Stimulated activated CD4-positive, alpha-beta T cell treated with anti-CD3 and anti-CD28 coated beads, TNF-alpha, amount 100 ng/mL, for 4 hours (primary cell): ENCODE results near the gene FYN.

Experiments used
- DNase-seq, 3 experiments: peaks; one replicate each; pipeline ENCODE4 v3.0.0-alpha.2; 2020; ENCODE audit warnings: low read depth in 3 of 3

Gene FYN

DNA sequence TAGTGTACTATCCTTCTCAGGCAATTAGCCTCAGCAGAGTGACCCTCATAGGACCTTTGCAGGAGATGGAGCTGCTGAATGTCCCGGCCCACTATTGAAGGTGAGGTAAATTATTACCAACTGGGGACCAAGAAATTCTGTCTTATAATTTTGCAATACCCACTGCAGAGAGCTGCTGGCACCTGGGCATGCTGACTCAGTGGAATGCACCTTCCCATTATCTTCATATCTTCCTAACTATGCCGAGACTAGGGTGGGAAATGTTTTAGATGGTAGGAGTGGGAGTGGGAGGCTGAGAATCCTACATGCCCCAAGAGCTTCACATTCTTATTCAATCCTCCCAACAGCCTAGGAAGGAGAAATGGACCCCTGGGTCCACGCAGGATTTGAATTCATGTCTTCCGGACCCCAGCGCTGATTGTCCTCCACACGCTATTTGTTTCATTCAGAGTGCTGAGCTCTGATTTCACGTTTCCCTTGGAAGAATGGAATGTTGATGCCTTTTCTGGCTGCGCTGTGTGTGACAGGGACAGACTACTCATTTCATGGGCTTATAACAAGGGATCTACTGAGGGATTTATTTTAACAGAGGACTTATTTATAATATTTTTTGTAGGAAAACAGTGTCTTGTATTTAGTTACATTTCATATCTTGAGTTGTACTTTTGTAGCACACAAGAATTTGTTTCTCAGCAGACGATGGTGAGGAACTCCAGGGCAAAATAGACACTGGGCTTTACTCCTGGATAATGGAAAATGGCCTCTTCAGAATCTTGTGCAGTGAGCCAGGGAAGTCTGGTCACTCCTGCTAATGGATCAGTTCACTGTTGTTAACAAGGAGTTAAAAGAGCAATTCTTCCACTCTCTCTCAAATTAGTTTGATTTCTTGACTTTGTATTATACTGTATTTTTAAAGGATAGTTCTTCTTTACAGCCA, 66.4 kb downstream of the FYN start:
- DNase-seq = no peak

DNA sequence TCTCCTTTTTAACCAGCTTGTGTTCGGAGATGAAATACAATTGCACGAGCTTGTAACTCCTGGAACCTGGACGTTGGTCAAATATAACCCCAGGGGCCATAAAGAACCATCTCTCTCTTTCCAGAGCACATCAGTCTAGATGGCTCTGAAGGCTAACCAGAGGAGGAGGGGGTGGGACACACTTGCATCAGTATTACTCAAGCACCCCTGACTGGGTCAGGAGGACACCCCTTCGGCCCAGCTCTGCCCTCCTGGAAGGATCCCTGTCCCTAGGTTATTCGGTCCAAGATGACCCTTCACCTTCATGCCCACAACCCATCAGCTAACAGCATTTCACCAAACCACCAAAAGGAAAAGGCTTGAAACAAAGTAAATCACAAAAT, 67.1 kb downstream of the FYN start:
- no peak for DNase-seq

DNA sequence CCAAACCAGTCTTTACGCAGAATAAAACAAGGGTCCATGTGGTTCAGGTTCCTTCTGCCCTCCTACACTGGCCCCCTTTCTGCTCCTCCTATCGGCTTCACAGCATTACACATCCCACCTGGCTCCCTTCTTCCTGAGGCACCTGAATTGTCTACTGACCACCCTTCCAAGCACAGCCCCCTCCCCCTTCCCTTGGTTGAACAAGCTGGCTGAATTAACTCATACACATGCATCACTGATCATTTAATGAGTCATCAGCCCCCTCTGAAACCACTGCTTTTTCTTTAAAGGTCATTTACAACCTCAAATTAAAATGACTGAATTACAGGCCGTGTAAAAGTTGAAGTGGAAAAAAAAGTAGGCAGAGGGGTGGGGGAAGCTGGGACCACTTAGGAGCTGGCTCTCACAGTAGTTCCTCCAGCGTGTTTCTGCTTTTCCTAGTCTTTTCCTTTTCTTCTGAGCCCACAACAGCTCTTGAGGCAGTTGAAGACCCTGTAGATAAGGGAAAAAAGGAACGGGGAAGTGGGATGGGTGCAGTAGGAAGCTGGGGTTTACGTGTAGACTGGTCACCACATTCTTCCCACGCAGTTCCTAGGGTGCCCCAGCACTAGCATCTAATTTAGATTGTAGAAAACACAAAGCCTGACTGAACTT, 67.6 kb downstream of the FYN start:
- DNase-seq = peak in 1 of 3 experiments; percentile 34

DNA sequence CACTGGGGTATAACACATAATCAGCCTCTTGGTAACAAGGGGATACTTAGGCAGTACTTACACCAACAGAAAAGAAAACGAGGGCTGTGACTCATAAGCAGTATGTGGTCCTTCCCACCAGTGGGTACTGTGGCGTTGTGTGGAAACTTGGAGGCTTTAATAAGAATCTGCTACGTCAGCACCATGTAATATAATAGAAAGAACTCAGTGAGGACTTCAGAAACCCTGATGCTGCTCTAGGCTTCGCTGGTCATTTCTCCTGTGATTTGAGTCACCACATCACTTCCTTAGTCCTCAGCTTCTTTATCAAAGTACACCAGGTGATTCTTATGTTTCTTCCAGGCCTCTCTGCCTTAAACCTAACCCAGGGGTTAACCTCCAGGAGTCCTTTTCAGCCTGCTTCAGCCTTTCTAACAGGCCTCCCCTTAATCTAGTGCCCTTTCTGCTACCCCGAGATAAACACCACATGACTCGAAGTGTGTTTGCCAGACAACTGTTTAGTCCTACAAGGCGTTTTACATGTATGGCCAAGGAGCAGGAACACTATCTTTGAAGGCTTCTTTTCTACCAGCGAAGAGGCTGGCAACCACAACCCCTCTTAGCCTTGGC, 68.5 kb downstream of the FYN start:
- peak in 2 of 3 experiments; percentile 37 to 52 for DNase-seq

DNA sequence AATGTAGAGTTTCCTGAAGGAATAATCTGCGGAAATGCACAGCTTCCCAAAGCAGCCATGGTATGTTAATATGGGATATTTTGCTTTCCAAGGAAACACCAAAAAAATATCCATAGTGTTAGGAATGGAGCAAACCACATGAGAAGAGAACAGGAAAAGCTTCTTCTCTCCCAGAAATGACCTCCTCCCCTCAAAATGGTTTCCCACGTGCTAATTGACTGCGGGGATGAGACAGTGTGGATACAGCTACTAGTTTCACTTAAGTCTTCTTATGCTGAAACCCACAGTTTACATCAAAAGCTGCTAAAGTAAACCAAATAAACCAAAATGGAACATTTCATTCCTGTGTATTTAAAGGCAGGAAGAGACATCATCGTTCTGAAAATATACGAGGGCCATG, 69.4 kb downstream of the FYN start:
- DNase-seq = no peak

DNA sequence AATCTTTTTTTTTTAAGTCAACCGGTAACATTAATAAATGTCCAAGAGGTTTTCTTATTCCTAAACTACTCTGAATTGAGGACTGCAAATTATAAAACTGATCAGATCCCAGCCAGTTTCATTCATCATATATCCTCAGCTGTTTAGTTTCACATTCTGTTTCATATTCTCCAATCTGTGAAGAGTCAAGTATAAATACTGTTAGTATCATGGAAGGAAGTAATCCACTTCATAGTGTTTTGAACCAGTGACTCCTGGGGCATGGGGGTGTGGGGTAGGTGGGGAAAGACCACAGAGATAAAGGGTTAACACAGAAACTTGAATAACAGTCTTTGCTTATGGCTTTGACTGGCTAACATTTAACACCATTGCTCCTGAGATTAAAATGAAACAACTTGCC, 69.9 kb downstream of the FYN start:
- DNase-seq = no peak

DNA sequence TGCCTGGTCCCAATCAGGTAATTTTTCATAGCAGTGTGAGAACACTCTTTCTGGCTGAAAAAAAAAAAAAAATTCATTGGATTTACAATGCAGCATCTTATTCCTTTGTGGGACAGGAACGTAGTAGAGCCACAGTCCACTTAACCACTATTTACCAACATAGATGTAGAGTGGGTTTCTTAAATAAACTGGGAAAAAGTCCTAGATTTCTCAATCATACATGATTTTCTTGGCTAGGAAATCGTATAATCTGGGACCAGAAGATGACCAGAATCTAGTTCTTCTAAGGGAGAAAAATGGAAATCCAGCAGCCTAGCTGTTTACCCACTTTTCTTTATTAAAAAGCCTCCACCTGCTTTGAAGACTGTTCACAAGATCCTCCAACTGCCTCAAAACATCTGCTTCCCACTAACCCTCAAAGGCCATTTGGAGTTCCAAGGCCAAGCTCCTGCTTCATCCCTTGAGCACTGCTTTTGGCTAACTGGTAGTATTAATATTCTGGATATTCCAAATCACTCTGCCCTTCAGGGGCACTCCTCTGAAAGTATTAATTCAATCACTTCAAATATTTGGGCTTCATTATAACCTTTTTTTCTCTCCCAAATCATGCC, 70.4 kb downstream of the FYN start:
- DNase-seq = no peak

DNA sequence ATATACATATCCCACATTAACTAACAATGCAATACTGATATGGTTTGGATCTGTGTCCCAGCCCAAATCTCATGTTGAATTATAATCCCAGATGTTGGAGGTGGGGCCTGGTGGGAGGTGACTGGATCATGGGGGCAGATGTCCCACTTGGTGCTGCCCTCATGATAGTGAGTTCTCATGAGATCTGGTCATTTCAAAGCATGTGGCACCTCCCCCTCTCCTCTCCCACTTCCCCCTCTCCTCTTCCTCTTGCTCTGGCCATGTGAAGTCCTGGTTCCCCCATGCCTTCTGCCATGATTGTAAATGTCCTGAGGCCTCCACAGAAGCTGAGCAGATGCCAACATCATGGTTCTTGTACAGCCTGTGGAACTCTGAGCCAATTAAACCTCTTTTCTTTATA, 71.2 kb downstream of the FYN start:
- DNase-seq = no peak

DNA sequence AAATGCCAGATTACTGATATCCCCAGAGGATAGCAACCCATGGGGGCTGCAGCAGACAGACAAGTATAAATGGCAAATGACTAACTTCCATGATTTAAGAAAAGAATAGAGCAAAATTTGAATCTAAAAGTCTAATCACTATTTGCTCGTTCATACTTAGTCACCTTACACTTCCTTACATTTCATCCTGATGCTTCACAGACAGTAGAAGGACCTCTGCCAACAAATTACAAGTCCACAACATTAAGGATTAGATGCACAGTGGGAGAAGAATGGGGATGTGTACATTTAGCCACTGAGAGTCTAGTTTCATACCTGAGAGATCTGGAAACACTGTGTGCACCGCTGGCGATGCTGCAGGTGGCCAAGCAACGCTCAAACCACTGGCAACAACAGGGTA, 72.4 kb downstream of the FYN start:
- no peak for DNase-seq

DNA sequence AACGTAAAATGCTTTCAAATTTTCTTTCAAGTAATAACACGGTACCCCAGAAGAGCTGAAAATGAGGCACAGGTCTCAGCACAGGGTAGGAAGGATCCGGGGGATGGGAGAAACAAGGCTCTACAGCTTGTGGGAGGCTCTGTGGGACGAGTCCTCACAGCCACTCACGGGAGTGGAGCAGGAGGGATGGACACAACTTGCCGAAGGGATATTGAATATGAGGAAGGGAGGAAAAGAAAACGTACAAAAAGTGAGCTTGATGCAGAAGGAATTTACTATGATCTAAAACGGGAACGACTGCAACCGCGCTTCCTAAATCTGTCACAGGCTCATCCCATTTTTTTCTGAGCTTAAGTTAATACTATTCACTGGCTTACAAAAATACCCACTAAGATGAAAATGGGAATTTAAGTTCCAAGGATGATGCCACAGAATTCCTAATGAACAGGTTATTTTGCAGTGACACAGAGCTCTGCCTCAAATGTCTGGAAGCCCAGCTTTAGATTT, 72.9 kb downstream of the FYN start:
- no peak for DNase-seq

DNA sequence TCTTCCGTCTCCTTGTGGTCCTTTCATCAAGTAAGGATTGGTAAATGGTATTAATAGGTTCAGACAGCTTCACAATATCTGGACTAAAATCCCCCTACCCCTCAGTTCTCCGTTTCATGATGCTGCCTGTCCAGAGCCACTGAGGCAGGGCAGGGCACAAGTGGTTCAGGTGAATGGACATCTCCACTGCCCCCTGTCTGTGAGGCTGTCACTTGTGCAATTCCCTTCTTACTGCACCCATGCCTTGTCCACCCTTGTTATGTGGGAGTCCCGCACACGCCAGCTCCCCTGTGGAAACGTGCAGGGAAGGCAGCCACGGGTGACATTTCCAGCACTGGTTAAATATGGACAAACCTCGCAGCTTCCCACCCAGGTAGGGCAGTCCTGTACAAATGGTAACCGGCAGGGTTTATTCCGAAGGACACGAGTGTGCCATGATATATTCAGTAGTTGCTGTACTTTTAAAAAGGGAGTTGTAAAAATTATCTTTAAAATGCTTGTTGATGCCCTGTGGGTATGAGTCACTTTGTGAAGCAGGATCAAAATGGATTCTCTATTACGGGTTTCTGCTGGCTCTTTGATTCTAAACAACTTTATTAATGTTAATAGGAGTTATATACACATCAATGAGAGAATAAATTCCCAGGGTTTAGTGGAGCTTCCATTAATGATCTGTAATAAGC, 73.5 kb downstream of the FYN start:
- DNase-seq = no peak

DNA sequence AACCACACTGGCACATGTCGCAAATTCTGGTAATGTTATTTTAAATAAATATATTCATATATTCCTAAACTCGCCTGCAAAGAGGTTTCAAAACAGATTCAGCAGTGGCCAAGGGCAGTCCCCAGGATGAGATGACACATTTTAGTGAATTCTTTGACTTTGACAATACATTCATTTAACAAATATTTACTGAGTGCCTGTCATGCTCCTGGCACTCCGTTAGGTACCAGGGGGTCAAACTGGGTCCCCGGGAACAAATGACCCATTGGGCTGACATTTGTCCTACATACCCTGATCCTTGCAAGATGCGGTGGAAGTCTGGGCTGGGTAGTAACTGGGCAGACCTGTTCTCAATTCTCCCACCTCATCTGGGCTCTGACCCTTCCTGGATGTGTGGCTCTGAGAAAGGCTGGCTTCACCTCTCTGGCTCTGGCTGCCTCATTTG, 74.9 kb downstream of the FYN start:
- no peak for DNase-seq

DNA sequence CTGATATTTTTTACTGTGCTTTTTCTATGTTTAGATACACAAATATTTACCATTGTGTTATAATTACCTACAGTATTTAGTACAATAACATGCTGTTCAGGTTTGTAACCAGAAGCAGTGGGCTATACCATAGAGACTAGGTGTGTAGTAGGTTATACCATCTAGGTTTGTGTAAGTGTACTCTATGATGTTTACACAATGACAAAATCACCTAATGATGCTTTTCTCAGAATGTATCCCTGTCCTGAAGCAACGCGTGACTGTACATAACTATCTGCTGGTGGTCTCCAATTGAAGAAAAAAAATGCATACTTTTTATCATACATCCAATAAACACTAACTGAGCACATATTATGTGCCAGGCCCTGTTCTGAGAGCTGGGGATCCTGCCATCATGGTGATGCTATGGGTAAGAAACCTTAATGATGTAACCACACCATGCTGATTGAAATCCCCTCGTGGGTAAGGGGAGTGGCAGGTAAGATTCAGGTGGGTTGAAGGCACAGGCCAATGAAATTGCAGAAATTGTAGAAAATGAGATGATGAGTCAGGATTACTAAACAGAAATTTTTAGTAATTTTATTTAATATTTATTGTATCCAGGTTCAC, 76.8 kb downstream of the FYN start:
- DNase-seq = no peak

DNA sequence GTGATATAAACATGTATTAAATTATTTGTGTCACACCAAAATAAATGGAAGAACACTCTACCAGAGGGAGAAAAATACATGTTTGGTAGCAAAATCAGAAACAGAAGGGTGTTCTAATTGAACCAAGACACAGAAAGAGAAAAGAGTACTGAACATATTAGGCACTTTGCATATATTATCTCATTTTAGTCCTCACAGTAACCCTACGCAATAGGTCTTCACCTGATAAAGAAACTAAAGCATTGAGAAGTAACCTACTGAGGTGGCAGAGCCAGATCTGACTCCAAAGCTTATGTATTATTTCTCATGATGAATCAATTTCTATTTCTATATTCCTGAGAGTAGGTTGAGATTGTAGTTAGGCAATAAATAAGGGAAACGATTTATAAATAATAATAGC, 77.7 kb downstream of the FYN start:
- DNase-seq = no peak

DNA sequence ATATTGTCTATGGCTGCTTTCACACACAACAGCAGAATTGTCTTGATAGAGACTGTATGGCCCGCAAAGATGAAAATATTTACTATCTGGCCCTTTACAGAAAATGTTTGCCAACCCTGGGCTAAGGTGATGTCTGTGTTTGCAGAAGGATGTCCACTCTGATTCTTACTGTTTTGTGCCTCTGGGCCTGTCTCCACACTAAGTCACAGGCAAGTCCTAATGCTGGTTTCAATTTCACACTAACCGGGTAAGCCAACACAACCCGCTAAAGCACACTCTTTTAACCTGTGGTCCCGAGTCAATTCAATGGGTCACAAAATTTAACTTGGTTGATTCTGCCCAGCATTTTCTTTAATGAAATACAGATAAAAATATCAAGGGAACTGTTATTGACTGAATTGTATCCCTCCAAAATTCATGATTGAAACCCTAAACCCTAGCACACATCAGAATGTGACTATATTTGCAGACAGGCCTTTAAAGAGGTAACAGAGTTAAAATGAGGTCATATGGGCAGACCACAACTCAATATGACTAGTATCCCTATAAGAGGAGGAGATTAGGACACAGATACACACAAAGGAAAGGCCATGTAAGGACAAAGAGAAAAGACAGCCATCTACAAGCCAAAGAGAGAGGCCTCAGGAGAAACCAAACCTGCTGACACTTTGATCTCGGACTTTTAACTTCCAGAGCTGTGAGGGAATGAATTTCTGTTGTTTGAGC, 78.4 kb downstream of the FYN start:
- no peak for DNase-seq

DNA sequence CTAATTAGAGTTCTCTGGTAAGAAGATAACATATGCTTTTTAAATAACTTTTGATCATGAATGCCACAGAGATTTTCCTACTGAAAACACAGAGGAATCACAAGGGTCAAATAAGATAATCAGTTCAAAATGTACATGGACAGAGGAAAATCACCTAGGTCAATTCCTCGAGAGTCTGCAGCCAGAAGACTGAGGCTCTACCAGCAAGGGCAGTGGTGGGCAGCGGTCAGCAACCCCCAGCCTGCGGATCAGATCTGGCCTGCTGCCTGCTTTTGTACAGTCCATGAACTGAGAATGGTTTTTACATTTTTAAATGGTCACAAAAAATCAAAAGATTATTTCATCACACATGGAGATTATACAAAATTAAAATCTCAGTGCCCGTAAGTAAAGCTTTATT, 79.0 kb downstream of the FYN start:
- DNase-seq = no peak

DNA sequence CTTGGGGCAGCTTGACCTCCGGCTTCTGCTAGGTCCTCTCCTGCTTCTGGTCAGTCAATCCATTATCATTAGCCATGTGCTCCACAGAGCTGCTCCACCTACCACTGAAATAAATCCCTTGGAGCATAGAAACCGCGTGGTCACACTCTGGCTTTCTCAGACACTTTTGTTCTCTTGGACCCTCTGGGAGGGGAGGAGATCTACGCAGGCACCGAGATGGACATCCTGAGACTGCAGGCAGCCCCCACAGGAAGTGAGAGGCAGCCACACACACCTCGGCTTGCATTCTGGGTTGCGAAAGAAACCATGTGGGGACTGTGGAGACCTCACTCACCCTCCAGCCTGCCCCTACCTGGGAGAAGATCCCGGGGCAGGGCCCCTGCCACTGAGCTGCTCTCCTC, 79.5 kb downstream of the FYN start:
- no peak for DNase-seq

DNA sequence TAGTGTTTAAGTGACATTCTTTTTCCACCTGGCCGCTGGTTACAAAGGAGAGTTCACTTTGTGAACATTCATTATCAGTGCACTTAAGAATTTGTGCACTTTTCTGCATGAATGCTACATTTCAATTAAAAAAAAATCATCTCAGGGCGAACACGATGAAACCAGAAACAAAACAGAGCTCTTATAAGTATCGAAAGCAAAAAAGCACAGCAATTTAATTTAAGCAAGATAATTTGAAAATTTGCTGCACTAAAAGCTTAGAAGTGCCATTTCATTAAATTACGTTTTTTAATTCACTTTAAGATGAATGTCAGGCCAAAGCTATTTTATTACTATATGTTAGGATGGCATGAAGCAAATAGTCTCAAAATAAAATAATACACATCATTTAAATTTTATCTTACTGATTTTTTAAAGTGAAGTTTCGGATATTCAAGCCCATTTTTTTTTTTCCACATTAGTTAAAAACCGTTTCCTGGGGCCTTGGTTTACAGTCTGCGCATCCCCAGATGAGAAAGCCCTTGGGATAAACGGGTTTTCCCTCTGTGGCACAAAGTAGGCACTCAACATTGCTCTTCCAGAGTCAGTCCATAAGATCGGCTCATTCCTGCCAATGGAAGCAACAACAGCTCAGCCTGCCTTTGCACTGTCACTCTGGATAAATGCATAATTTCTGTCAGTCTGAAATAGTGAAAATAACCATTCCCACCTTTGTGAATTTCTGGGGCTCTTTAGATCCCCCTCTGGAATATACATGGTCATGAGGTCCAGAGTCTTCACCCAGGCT, 80.1 kb downstream of the FYN start:
- no peak for DNase-seq

DNA sequence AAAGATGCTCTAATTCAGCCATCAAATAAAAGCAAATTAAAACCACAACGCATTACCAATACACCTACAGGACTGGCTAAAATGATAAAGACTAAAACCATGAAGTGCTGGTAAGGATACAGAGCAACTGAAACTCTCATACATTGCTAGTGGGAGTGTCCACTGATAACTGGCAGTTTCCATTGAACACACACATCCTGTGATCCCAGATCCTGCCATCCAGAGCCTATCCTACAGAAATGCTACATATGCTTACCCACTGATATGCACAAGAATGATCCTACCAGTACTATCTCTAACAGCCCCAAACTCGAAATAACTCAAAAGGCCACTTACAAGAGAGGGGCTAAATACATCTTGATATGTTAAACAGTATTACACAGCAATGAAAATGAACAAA, 81.0 kb downstream of the FYN start:
- no peak for DNase-seq

DNA sequence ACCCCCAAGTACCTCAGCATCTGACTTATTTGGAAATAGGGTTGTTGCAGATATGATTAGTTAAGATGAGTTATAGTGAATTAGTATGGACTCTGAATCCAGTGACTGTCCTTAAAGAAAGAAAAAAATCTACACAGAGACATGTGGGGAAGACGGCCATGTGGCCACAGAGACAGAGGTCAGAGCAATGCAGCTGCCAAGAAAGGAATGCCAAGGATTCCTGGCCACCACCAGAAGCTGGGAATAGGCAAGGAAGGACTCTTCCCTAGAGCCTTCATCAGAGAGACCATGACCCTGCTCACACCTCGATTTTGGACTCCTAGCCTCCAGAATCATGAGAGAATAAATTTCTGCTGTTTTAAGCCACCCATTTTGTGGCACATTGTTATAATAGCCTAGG, 81.8 kb downstream of the FYN start:
- DNase-seq = no peak
